Thoracic aorta (tissue), 2 donors: Measurements from ENCODE around the gene ZSCAN29. TPM values are rescaled to one million over a fixed set of nuclear protein-coding genes. Genes with fewer than 3 reads are reported as not detected.

Experiments
- ATAC-seq: fragments of 150-250 bp; one replicate; pipeline ENCODE4 v1.8.0; 2017; ENCODE audit warnings: low read depth; ENCODE audit not compliant: insufficient number of reproducible peaks, low FRiP score
- DNase-seq: peaks from one replicate; pipeline ENCODE4 v3.0.0-alpha.2; 2020; ENCODE audit warnings: low spot score
- H3K27ac ChIP-seq, 2 donors: fragments of 200-600 bp; sonication (generic); 1 replicate in 1 of 2; 2 replicates in 1 of 2; pipeline ENCODE4 v1.5.1; 2016; ENCODE audit warnings: mild to moderate bottlenecking in 2 of 2, moderate library complexity in 2 of 2
- H3K27me3 ChIP-seq: fragments of 200-600 bp; sonication (generic); replicated peaks from 2 replicates; pipeline ENCODE4 v1.6.0; 2016; ENCODE audit warnings: mild to moderate bottlenecking; ENCODE audit not compliant: insufficient read depth
- H3K36me3 ChIP-seq: fragments of 200-600 bp; sonication (generic); one replicate; pipeline ENCODE4 v1.5.1; 2016
- H3K4me1 ChIP-seq, 2 donors: fragments of 200-600 bp; sonication (generic); 1 replicate in 1 of 2; 2 replicates in 1 of 2; pipeline versions ENCODE4 v1.5.1 to v1.6.0; 2016; ENCODE audit warnings: low read depth in 2 of 2, mild to moderate bottlenecking in 1 of 2; ENCODE audit not compliant: control insufficient read depth in 1 of 2
- H3K4me3 ChIP-seq: fragments of 200-600 bp; sonication (generic); 2 replicates; pipeline ENCODE4 v1.5.1; 2016; ENCODE audit warnings: mild to moderate bottlenecking
- H3K9me3 ChIP-seq: fragments of 200-600 bp; sonication (generic); 2 replicates; pipeline ENCODE4 v1.5.1; 2016
- CTCF ChIP-seq: fragments of 200-600 bp; sonication (generic); IDR thresholded peaks from one replicate; pipeline ENCODE4 v1.5.1; 2019; ENCODE audit warnings: antibody characterized with exemption
- total RNA-seq, 2 donors: library from RNA; depleted of rRNA; stranded (reverse); fragments of >200 nt; gene quantifications; one replicate each; pipeline versions ENCODE4 v1.1.0 to v1.2.3, GENCODE V29; 2016

The ZSCAN29 gene
- total RNA-seq, 2 donors from 2014 or later, result 13.9 to 19.1 TPM

GRCh38 chr15:43316971-43317346, 53.9 kb downstream of the ZSCAN29 start:
- H3K4me1 ChIP-seq, result no peaks in the 10 kb centered on the region
- no peaks in the 10 kb centered on the region for H3K9me3 ChIP-seq
- H3K4me3 ChIP-seq, result no peak overlapping the region
- DNase-seq, result no peak
- H3K36me3 ChIP-seq, result no peaks in the 10 kb centered on the region
- H3K27ac ChIP-seq, result no peak overlapping the region
- TF ChIP-seq CTCF, result no peak
- H3K27me3 ChIP-seq, result no peaks in the 10 kb centered on the region
- ATAC-seq, result no peak

- no peaks in the 10 kb centered on the region for H3K27me3 ChIP-seq
- H3K36me3 ChIP-seq, result no peaks in the 10 kb centered on the region
- DNase-seq, result no peak
- TF ChIP-seq CTCF, result no peak
- H3K9me3 ChIP-seq, result no peaks in the 10 kb centered on the region
- no peak for ATAC-seq
- no peak overlapping the region for H3K4me3 ChIP-seq
- H3K27ac ChIP-seq, result no peak overlapping the region
- H3K4me1 ChIP-seq, result no peaks in the 10 kb centered on the region
Measured at GRCh38 chr15:43316016-43316970, 54.5 kb downstream of the ZSCAN29 start.

GRCh38 chr15:43314171-43314570, 56.7 kb downstream of the ZSCAN29 start:
- ATAC-seq, result no peak
- Histone ChIP-seq H3K4me1 (no peaks in the 10 kb centered on the region), H3K36me3 (no peaks in the 10 kb centered on the region), H3K9me3 (no peaks in the 10 kb centered on the region), H3K27ac (no peak overlapping the region), H3K4me3 (no peak overlapping the region), H3K27me3 (no peaks in the 10 kb centered on the region)
- no peak for TF ChIP-seq CTCF
- no peak for DNase-seq

GRCh38 chr15:43312378-43312777, 58.5 kb downstream of the ZSCAN29 start:
- H3K4me1 ChIP-seq, result no peaks in the 10 kb centered on the region
- no peak for TF ChIP-seq CTCF
- DNase-seq, result no peak

More at GRCh38 chr15:43312378-43312777, 58.5 kb downstream of the ZSCAN29 start:
- Histone ChIP-seq H3K27me3 (no peaks in the 10 kb centered on the region), H3K36me3 (no peaks in the 10 kb centered on the region), H3K27ac (no peak overlapping the region), H3K4me3 (no peak overlapping the region), H3K9me3 (no peaks in the 10 kb centered on the region)
- ATAC-seq, result no peak

Other genes with a start within 250 kb of the ZSCAN29 start
- 10 to 100 TPM; 22.5 to 51.1 TPM for gene TMEM62, start 237.5 kb downstream of the ZSCAN29 start, total RNA-seq
- 100 to 1,000 TPM in 1 of 2 donors, 10 to 100 TPM in 1; 61.5 to 153 TPM for gene CCNDBP1, start 185.6 kb downstream of the ZSCAN29 start, total RNA-seq
- gene EPB42, start 150.0 kb downstream of the ZSCAN29 start, total RNA-seq, result not detected
- gene TGM5, start 104.1 kb downstream of the ZSCAN29 start, total RNA-seq, result not detected
- not detected for gene TGM7, start 68.8 kb downstream of the ZSCAN29 start, total RNA-seq
- 1 to 10 TPM; 5.3 to 7.7 TPM for gene LCMT2, start 40.5 kb downstream of the ZSCAN29 start, total RNA-seq
- gene TUBGCP4, start 58 bp upstream of the ZSCAN29 start, total RNA-seq, result 10 to 100 TPM; 18.8 to 36.0 TPM
- 10 to 100 TPM; 23.2 to 31.5 TPM for gene TP53BP1, start 122.1 kb upstream of the ZSCAN29 start, total RNA-seq
- gene MAP1A, start 146.6 kb upstream of the ZSCAN29 start, total RNA-seq, result 10 to 100 TPM; 29.8 to 39.4 TPM
- 10 to 100 TPM; 43.5 to 61.2 TPM for gene PPIP5K1, start 219.2 kb upstream of the ZSCAN29 start, total RNA-seq
- not detected for gene CKMT1B, start 223.0 kb upstream of the ZSCAN29 start, total RNA-seq
- 1 to 10 TPM; 1.1 to 1.2 TPM for gene STRC, start 247.8 kb upstream of the ZSCAN29 start, total RNA-seq